Smooth muscle cell of the brain vasculature (primary cell): Measurements from ENCODE around the gene CCDC148.
"Not testable (repeated sequence)": the region's sequence is repeated elsewhere in the genome, so short reads cannot be mapped to it uniquely, and the experiment has no call there.

Experiments
- DNase-seq: peaks from one replicate; pipeline ENCODE4 v3.0.0-alpha.2; 2012; ENCODE audit warnings: low read depth, low spot score

Gene CCDC148

GRCh38 chr2:158482594-158482993 lies 26.0 kb upstream of the CCDC148 start:
- no peak for DNase-seq

- no peak for DNase-seq
Observed at GRCh38 chr2:158481116-158481515, 24.6 kb upstream of the CCDC148 start.

DNA sequence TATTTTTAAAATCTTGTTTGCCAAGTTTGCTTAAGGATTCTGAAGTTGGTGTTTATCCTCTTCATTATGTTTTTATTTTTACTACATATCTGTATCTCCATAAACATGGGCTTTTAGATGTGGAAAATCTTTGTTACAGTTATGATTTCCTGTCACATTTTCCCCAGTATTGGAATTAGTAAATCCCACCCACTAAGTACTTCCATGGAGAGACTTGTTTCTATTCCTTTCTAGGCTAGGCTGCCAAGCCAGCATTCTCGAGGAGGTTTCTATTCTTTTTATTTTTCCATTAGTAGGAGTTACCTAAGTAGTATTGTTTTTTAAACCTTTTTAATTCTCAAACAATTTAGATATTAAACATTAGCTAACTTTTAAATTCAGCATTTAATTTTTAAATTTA lies 22.3 kb upstream of the CCDC148 start:
- no peak for DNase-seq

- DNase-seq: no peak
Observed at GRCh38 chr2:158478237-158478636, 21.7 kb upstream of the CCDC148 start.

DNA sequence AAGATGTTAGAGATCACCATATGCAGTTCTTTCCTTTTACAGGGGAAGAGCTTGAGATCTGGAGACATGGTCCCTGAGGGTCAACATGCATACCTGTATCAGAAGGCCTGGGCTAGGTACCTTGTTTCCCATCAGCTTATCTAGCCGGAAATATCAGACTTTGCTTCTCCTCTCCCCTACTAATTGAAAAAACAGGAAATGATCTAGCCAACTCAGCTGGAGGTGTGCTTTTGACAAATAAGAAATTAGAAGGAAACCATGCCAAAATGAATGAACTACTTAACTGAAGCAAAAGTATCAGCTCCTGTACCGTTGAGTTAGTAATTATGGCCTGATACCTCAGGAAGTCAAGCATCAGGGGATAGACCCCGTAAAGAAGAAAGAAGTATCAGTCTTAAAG lies 20.6 kb upstream of the CCDC148 start:
- DNase-seq: no peak

DNA sequence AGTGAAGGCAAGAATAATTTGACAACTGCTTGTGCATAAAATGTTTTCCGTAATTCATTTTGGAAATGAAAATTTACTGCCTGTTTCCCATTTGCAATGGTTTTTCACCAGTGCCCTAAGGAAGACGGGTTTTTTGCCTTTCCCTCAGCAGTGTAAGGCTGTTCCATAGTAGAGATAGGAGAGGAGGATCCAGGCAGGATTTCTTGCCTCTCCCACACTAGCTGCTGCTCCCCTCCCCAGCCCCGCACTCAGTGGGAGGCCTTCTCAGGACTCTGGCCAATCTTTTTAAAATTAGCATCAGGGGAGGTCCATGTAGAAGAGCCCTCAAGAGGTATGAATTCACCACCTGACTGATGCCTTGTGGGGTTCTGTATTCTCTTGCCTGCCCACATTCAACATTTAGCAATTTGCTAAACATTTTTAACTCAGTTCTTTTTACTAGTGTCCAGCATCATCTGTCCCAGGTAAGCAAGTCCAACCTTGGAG lies 18.0 kb upstream of the CCDC148 start:
- not testable (repeated sequence) for DNase-seq

GRCh38 chr2:158473719-158474392 lies 17.3 kb upstream of the CCDC148 start:
- DNase-seq: no peak

DNA sequence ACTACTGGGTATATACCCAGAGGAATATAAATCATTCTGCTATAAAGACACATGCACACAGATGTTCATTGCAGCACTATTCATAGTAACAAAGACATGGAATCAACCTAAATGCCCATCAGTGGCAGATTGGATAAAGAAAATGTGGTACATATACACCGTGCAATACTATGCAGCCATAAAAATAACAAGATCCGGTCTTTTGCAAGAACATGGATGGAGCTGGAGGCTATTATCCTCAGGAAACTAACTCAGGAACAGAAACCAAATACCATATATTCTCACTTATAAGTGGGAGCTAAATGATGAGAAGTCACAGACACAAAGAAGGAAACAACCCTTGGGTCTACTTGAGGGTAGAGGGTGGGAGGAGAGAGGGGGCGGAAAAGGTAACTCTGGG lies 16.7 kb upstream of the CCDC148 start:
- DNase-seq: not testable (repeated sequence)

DNA sequence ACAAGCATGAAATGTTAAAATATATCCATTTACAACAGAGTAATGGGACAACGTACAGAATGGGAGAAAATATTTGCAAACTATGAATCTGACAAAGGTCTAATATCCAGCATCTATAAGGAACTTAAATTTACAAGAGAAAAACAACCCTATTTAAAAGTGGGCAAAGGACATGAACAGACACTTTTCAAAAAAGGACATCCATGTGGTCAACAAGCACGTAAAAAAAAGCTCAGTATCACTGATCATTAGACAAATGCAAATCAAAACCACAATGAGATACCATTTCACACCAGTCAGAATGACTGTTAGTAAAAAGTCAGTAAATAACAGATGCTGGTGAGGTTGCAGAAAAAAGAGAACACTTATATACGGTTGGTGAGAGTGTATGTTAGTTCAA lies 16.3 kb upstream of the CCDC148 start:
- not testable (repeated sequence) for DNase-seq

- DNase-seq: no peak
Observed at GRCh38 chr2:158467248-158467647, 10.7 kb upstream of the CCDC148 start.

DNA sequence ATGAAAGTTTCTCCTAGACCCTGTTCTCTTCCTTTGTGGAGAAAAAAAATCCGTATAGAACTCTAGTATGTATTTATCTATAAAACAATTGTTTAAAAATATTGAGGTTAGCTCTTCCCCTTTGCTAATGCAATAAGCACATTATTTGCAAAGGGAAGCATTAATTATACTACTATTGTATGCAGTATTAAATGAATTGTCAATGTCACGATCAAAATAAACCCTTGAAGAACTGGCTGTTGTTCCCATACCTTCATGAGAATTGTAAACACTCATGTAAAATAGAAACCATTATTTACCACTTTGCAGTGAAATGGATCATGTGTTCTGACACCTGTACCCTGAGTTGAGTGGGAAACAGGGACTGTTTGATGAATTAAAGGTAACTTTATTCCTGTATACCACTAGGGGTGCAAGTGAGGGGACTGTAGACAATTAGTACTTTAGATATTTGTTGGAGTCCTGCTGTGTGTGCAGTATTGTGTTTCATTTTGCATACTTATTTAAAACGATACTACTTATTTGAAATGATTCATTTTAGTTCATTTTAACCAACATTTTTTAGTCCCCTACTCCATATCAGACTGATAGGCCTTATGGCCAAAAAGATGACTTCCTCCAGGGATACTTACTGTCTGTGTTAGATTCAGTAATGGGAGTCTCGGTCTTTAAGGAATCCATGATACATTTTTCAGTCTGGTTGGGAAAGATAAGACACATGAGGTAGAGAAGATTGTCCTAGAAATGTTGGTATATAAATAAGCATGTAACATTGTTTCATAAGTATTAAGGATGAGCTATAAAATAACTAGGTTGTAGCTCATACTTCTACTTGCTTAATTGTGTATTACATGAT lies 8.1 kb upstream of the CCDC148 start:
- DNase-seq: no peak

DNA sequence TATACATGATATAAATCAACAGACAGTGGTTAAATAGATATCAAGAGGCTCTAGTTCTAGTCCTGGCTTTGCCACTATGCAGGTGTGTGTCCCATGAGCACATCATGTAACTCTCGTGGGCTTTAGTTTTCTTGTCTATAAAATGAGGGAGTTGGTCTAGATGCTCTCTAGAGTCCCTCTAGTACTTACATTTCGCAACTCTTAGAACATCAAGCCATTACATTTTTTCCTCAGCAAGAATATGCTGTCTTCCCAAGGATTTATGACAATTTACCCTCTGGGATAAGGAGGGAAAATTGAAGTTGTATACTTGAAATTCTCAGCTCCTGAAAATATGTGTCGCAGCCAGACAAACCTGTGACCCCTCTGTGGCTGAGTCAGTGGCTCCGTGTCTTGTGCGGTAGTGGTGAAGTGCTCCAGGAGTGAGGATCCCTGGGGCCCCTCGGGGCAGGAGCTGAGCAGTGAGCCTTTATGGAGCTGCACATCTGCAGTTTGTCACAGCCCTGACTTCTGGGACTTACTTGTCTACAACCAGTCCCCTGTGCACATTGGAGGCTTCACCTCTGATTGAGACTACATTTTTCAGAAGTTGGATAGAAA lies 7.0 kb upstream of the CCDC148 start:
- no peak for DNase-seq

GRCh38 chr2:158460632-158461297 lies 4.2 kb upstream of the CCDC148 start:
- DNase-seq: no peak

DNA sequence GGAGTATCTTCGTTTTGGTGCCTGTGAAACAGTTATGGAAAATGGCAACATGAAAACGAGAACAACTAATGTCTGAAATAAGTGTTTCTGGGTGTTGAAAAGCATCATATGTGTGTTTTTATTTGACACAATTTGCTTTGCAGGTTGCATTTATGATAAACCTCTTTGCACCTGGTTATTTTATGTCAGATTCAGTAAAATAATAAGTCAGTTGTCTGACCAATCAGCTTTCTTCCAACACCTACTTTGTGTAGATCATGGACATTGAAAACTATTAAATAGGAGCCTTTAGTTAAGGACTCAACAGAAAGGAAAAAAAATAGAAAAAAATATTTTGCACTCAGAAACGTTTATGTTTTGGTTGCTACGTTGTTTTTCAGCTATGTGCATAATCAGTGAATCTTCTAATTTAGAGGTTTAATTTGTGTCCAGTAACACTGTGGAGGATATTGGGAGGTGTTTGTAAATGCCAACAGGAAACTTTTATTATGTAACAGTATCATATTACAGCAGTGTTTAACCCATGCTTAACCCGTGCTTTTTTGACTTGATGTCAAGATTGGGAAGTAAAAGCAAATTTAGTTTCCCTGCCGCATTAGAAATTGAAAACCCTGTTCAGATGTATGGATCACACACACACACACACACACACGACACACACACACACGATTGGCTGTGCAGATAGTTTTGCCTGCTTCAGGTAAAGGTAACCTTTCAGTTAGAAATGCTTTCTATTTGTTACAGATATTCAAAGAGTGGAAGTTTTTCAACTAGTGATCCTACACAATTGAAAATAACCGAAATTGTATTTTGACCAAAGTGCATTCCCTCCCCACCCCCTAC lies 2.8 kb upstream of the CCDC148 start:
- DNase-seq: no peak

DNA sequence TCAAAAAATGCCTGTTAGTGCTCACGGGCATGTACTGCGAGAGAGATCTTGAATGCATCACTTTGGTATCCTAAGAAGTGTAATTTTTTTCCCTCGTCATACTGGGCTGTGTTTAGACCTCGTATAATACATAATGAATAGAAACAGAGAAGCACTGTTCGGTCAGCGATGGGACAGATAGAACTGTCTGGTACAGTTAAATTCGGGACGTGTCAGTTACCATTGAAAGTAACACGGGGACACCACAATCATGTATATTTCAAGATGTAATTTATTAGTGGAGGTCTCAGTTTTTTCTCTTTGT lies 2.0 kb upstream of the CCDC148 start:
- DNase-seq: no peak

DNA sequence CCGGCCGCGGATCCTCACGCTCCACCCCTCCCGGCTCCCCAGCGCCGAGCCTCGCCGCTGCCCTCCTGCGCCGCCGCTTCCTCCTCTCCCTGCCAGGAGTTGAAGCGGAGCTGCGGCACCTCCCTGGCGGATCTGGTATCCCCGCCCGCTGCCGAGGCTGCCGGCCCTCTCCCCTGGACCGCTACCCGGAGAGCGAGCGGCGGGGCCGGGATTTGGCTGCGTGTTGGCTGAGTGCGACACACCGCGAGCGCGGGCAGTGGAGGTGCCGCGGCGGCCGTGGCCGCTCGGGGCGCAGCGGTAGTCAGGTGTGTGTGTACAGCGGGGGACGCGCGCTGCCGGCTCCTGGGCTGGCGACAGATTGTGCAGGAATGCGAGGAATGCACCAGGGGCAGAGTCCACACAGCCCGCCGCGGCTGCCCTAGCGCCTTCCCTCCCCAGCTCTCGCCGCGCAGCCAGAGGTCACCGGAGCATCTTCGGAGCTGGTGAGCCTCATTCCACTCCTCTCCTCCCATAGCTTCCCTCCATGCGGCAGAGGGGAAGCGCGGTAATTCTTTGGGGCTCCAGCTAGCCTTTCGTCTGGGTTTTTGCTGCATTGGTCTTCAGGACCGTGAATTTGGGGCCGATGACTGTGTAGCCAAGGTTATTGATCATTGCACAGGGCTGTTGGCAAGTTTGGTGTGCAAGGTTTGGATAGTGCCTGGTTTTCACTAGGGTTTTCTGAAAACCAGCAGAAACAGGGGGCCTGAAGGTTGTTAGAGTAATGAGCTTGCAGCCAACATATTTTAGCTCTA lies 1.5 kb upstream of the CCDC148 start:
- DNase-seq: no peak

- DNase-seq: no peak
Observed at GRCh38 chr2:158457092-158457825, 706 bp upstream of the CCDC148 start.

GRCh38 chr2:158443606-158444005 lies 12.9 kb downstream of the CCDC148 start:
- no peak for DNase-seq

DNA sequence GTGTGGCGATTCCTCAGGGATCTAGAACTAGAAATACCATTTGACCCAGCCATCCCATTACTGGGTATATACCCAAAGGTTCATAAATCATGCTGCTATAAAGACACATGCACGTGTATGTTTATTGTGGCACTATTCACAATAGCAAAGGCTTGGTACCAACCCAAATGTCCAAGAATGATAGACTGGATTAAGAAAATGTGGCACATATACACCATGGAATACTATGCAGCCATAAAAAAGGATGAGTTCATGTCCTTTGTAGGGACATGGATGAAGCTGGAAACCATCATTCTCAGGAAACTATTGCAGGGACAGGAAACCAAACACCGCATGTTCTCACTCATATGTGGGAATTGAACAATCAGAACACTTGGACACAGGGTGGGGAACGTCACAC lies 17.5 kb downstream of the CCDC148 start:
- not testable (repeated sequence) for DNase-seq

GRCh38 chr2:158433716-158434115 lies 22.8 kb downstream of the CCDC148 start:
- not testable (repeated sequence) for DNase-seq
